HG03139 (cell line): ENCODE data around the gene SCNN1G.

ENCODE experiments used
- ATAC-seq: cut with Tn5 transposase; IDR thresholded peaks from one replicate; pipeline ENCODE4 v1.9.1; 2021; ENCODE audit not compliant: unreplicated experiment

The SCNN1G gene

DNA sequence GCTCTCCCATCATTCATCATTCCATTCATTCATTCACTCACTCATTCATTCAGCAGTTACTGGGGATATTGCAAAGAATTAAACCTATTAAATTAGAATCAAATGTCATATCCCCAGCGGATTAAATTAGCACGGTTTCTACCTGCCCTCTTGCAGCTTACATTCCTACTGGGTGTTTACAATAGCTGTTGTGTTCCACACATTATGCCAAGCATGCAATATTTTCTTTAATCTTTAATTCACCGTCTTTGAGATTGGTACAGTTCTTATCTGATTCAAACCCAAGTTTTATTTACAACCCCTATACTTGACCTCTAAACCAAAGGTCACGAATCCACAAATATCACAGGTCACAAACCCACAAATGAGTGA, 32.6 kb upstream of the SCNN1G start:
- no peak for ATAC-seq

DNA sequence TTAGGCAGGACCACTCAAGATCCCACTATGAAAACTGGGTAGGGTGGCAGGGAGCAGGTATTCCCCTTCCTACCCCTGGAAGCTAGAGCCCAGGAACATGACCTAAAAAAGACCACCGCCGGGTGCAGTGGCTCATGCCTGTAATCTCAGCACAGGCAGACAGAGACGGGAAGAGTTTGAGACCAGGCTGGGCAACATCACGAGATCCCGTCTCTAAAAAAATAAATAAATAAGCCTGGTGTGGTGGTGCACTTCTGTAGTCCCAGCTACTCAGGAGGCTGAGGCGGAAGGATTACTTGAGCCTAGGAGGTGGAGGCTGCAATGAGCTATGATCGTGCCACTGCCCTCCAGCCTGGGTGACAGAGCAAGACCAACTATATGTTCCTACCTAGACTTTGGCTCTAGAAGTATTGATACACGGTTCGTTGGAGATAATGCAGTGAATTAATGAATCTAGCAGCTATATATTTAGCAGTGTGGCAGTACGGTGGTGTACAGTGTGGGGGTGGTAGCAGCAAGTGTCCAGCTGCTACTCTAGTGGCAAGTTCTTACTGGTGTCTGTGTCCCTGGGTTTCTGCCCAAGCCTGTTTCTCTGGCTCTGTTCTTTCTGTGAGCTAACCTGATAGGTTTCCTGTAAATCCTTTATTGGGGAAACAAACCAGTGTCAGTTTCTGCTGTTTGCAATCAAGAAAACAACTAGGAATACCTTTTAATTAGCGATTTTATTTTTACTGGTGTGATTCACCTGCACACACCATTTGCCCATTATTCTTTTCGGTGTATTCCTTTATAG, 30.0 kb upstream of the SCNN1G start:
- no peak for ATAC-seq

DNA sequence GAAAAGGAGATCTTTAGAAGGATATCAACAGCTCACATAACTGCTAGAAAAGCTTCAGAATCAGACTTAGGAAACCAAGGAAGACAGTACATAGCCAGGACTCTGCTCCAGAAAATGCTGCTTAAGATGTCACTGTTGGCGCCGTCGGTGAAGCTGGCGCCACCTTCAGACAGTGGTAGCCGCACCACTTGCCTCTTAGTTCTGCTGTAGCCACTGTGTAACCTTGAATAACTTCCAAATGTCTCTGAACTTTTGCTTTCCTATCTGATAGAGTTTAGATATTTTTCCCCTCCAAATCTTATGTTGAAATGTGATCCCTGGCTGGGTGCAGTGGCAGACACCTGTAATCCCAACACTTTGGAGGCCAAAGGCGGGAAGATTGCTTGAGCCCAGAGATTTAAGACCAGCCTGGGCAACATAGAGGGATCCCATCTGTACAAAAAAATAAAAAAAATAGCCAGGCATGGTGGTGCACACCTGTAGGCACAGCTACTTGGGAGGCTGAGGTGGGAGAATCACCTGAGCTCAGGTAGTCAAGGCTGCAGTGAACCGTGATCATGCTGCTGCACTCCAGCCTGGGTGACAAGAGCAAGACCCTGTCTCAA, 27.0 kb upstream of the SCNN1G start:
- no peak for ATAC-seq

- no peak for ATAC-seq
Measured at GRCh38 chr16:23156110-23156509, 26.4 kb upstream of the SCNN1G start.

GRCh38 chr16:23156946-23157460, 25.5 kb upstream of the SCNN1G start:
- ATAC-seq = no peak

GRCh38 chr16:23158114-23158513, 24.4 kb upstream of the SCNN1G start:
- no peak for ATAC-seq

DNA sequence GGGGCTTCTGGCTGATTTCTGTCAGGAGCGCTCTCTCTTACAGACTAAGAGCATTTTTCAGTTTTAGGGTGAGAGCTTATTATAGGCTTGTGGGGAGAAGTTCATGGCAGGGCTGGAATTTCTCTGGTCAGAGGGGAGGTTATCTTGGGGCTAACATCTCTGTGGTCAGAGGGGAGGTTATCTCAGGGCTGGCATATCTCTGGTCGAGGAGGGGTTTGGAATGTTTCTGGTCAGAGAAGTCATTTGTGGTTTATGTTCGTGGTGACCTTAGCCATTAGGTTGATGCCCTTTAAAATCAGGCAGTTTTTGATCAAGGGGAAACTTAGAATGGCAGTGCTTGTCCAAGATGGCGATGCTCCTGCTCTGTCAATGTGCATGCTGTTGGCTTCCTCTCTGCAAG, 22.5 kb upstream of the SCNN1G start:
- no peak for ATAC-seq

GRCh38 chr16:23160574-23160973, 22.0 kb upstream of the SCNN1G start:
- no peak for ATAC-seq

DNA sequence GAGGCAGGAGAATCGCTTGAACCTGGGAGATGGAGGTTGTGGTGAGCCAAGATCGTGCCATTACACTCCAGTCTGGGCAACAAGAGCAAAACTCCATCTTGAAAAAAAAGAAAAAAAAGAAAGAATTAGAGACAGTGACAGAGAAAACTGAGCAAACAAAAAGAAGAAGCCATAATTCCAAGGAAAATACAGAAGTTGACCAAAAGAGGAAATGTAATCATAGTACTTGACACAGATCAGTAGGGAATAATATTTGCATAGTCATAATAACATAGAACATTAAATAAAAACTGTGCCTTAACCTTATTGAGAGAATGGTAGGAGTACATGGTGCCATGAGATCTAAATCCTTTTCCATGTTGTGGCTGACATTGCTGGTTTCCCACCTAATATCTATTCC, 18.6 kb upstream of the SCNN1G start:
- no peak for ATAC-seq

- ATAC-seq = no peak
Measured at GRCh38 chr16:23164736-23165135, 17.8 kb upstream of the SCNN1G start.

DNA sequence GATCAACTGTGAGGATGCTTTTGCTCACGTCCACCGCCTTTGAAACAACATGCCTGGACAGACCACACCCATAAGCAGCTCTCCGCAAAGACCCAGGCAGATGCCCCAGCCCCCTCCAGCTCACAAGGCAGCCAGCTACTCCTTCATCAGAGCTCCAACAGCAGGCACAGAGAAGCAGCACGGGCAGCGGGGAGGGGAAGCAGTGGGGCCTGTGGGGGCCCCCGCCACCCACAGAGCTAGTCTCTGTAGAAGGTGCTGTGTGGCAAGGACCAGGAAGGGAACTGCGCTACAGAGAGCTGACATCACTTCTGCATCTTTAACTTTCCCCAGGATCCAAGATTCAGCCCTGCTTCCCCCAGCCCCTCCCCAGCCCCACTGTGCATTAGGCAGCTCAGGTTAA, 10.0 kb upstream of the SCNN1G start:
- no peak for ATAC-seq

DNA sequence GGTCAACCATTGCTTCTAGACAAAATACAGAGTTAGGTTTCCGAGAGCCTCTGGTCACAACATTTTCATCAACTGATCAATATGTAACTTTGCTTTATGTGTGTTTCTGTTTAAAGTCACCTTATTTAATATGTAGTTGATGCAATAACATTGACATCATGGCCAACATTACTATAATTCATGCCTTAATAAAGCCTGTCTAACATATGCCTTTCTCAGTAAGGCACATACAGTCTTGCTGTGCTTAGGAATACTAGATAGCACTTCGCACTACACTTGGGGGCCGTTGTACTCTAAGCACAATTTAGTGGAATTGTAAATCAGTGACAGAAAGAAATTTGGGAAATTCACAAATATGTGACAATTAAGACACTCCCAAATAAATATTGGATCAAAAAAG, 9.6 kb upstream of the SCNN1G start:
- ATAC-seq = no peak

DNA sequence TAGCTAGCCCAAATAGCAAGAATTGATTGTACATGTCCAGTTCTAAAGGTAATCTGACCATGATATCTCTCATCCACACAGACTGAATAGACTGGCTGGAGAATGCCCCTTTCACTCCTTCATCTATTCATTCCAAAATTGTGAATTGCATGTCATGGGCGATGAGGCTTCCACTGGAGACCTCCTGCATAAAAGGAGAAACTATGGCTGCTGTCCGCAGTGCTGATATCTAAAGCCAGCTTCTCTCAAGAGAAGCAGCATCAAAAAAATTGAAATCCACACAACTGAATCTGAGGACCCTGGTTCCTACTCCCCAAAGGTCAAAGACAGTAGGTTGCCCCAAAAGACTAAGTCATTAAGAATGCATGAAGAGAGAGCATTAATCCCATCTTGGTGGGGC, 7.9 kb upstream of the SCNN1G start:
- ATAC-seq = no peak

- ATAC-seq = no peak
Measured at GRCh38 chr16:23175651-23176050, 6.9 kb upstream of the SCNN1G start.

DNA sequence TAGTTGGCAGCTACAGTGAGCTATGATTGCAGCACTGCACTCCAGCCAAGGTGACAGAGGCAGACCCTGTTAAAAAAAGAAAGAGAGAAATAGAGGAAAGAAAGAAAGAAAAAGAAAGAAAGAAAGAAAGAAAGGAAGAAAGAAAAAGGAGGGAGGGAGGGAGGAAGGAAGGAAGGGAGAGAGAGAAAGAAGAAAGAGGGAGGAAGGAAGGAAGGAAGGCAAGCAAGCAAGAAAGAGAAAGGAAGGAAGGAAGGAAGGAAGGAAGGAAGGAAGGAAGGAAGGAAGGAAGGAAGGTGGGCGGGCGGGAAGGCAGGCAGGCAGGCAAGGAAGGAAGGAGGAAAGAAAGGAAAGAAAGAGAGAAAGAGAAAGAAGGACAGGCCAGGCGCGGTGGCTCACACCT, 1.0 kb upstream of the SCNN1G start:
- no peak for ATAC-seq

GRCh38 chr16:23182206-23182678, 303 bp upstream of the SCNN1G start:
- ATAC-seq = peak; percentile 88

- no peak for ATAC-seq
Measured at GRCh38 chr16:23183543-23183862, 958 bp downstream of the SCNN1G start.

- no peak for ATAC-seq
Measured at GRCh38 chr16:23185656-23186055, 3.1 kb downstream of the SCNN1G start.

DNA sequence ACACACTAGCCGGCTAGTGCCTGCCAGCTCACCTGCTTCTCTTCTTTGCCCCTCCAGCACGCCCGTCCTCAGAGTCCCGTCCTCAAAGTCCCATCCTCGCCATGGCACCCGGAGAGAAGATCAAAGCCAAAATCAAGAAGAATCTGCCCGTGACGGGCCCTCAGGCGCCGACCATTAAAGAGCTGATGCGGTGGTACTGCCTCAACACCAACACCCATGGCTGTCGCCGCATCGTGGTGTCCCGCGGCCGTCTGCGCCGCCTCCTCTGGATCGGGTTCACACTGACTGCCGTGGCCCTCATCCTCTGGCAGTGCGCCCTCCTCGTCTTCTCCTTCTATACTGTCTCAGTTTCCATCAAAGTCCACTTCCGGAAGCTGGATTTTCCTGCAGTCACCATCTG, 3.6 kb downstream of the SCNN1G start:
- no peak for ATAC-seq

DNA sequence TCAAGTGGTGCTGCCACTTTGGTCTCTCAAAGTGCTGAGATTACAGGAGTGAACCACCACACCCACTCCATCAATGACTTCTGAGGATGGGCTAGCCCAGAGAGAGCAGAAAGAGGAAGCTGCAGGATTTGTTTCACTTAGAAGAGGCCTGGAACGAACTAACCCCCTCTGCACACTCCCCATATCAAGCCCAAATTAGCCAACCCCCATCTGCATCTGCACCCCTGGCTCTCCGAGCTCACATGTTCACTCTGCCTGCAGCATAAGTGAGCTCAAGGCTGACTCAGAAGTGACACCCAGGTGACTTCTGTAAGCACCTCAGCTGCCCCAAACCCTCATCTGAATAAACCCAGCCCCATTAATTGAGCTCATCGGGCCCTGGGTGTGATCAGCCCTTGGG, 4.8 kb downstream of the SCNN1G start:
- ATAC-seq = no peak

DNA sequence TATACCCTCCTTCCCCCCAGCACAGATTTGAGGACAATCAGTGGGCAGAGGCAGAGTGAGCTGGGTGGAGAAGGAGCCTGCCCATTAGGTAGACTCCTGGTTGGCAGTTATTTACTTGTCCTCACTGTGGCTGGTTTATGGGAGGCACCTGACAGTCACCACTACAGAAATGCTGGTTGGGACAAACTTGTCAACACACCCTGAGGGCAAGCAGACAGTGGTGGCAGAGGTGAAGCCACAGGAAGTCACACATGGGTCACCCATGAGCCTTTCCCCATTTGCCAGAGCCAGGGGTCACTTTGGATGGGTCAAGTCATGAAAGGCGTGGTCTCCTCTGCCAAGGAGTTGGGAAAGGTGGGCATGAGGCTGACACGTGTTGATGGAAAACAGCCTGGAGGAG, 6.4 kb downstream of the SCNN1G start:
- ATAC-seq = no peak

DNA sequence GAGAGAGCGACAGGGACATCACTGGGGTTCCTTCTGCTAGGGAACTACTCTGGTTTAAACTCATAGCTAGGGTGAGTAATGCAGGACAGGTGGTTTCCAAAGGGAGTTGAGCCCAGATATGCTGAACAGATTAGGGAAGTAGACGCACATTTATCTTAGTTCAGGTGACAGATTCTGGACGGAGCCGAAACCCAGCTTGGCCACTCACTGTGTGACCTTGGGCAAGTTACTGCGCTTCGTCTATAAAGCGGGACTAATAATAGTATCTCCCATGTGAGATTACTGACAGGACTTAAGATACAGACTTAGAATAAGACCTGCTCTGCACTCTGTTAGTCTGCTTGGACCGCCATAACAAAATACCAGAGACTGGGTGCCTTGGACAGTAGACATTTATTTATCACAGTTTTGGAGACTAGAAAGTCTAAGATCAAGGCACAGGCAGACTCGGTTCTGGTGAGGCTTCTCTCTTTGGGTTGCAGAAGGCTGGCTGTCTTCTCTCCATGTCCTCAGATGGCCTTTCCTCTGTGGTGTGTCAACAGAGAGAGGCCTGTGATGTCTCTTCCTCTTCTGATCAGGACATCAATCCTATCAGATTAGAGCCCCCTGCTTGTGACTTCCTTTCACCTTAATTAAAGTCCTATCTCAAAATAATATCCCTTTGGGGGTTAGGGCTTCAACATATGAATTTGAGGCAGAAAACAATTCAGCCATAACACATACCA, 12.1 kb downstream of the SCNN1G start:
- no peak for ATAC-seq
